GM18907 (cell line): ENCODE measurements around the gene NYAP1.
"Not testable (repeated sequence)": the region's sequence is repeated elsewhere in the genome, so short reads cannot be mapped to it uniquely, and the experiment has no call there.

Experiments used
- ATAC-seq: cut with Tn5 transposase; IDR thresholded peaks from one replicate; pipeline ENCODE4 v1.9.1; 2021; ENCODE audit warnings: mild to moderate bottlenecking, moderate library complexity; ENCODE audit not compliant: unreplicated experiment

The NYAP1 gene

DNA sequence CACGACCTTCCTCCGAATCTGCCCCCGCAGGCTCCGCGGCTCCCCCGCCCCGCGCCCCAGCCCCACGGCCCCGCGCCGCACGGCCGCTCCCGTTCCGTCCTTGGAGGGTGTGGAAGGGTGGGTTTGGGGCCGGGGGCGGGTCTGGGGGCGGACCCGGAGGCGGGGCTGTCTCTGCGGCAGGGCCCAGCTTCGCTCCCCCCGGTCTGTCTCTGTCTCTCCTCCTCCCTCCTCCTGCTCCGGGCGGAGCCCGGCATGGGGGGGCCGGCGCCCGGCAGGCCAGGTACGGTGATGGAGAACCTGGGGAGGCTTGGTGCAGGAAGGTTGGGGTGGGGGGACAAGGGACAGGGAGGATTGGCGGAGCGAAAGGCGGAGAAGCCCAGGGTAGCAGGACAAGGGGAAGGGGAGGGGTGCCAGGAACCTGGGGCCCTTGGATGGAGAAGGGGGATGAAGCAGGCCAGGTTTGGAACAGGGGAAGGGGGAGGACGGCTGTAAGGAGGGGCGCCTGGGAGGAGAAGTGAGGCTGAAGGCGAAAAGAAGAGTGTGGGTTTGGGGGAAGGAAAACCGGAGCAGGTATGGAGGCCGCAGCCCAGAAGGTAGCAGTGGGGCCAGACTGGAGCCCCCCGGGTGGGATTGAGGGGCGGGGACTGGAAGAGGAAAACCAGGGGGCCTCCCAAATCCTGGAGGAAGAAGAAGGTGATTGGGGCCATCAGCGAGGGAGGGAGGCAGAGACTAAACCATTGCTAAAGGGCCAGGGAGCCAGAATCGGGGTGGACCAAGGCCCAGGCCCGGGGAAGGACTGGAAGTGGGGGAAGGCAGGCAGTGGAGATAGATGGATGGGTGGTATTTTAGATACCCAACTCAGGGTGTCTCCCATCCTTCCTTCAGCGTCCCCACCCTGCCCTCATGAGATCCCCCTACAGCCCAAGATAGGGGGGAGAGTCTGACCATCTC lies at the start of gene NYAP1:
Gene NYAP1, plus strand, starts transcription at position 206 of the 951 bp plus-strand sequence. CDS start 1,385 bp downstream, outside the sequence.
- ATAC-seq, result no peak

DNA sequence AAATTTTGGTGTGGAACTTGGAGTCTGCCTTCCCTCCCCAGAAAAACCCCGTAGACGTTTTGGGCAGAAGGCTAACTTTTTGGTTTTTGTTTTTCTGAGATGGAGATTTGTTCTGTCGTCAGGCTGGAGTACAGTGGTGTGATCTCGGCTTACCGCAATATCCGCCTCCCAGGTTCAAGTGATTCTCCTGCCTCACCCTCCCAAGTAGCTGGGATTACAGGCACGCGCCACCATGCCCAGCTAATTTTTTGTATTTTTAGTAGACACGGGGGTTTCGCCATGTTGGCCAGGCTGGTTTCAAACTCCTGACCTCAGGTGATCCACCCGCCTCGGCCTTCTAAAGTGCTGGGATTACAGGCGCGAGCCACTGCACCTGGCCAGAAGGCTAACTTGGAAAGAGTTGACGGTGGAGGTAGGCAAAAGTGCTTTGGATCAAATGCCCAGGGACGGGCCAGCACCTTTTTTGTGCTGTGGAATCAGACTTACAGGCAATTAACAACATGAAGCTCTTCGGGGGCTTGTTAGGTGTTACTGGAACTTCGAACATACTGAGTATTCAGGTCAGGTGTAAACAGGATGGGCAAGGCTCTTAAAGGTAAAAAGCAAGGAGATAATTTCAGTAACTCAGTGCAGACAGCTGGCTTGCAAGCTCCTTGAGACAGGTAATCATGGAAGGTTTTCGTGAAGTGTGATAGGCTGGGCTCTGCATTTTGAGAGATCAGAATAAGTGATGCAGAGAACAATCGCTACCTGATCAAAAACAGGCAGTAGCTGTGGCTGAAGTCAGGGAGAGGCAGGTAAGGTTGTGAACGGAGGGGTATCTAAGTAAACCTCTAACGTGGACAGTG lies 49.2 kb upstream of the NYAP1 start:
- no peak for ATAC-seq

DNA sequence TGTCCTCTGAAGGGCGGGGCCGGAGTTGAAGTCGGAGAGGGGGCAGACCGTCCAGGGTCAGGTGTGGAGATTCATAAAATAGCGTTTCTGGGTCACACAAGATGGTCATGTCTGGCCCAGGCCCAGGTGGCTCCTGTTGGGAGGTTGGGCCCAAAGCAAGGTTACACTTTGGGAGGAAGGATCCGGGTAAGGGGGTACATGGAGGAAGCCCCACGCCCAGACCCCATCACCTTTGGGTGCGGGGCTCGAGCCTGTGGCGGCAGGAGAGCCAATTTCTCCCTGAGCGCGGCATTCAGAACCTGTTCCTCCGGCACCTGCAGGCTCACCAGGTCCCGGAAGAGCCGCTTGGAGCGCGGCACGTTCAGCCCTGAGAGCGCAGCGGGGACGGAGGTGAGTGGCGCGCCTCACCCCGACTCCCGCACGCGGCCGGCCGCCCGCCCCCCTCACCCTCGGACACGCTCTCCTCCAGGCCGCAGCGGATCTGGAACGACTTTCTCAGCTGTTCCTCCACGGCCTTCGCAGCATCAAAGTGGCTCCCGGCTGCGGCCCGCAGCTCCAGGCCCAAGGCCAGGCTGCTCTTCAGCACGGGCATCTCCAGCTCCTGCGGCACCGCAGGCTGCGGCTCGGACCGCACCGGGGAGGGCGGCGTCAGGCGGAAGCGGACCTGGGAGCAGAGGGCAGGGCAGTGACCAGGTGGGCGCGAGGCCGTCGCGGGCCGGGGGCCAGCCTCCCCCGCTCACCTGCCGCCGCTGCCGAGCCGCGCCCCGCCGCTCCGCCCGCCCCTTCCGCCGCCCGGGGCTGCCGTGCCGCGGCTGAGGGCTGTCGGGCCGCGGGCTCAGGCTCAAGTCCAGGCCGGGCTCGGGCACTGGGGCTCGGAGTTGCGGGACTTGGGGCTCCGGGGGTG lies 48.1 kb upstream of the NYAP1 start:
- peak; percentile 28 for ATAC-seq

DNA sequence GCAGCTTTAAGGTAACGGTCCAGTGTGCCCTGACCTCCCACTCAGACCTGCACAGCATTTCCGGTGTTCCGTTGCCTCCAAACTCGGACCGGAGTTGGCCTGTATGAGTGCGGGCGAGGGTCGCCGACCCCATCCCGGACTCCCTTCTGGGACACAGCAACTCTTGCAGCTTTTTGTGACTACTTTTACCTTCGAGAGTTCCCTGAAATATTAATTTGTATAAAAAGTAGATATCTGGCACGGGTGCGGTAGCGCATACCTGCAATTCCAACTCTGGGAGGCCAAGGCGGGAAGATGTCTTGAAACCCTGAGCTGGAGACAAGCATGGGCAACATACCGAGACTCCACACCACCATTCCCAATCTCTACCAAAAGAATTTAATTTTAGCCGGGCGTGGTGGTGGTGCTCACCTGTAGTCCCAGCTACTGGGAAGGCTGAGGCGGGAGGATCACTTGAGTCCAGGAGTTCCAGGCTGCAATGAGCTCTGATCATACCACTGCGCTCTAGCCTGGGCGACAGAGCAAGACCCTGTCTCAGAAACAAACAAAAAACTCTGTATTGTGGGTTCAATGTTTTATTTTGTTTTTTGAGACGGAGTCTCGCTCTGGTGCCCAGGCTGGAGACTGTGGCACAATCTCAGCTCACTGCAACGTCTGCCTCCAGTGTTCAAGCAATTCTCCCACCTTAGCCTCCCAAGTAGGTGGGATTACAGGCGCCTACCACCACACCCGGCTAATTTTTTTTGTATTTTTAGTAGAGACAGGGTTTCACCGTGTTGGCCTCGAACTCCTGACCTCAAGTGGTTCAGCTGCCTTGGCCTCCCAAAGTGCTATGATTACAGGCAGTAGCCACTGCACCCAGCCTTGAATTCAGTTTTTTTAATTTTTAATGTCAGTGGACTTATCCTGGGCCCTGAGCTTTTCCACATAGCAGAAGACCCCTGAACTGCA lies 46.3 kb upstream of the NYAP1 start:
- no peak for ATAC-seq

DNA sequence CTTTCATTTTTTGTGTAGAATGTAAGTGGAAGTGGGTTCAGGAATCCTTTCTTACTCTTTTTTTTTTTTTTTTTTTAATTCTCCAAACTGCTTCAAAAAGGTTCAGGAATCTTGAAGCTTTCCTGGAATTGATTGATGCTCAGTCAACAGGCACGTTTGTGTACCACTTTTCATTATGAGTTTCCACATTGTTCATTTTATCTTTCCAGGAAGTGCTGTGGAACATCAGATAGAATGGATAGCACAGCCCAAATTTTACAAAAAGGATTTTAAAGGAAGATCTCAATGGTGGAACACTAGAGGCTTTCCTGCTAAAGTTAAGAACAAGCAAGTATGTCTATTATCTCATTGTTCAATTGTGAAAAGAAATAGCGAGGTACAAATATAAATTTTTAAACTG lies 45.6 kb upstream of the NYAP1 start:
- no peak for ATAC-seq

DNA sequence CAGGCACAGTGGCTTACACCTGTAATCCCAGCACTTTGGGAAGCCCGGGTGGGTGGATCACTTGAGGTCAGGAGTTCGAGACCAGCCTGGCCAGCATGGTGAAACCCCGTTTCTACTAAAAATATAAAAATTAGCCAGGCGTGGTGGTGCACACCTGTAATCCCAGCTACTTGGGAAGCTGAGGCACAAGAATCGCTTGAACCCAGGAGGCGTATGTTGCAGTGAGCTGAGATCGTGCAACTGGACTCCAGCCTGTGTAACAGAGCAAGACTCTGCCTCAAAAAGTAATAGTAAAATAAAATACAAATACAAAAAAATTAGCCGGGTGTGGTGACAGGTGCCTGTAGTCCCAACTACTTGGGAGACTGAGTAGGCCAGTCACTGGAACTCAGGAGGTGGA lies 45.0 kb upstream of the NYAP1 start:
- not testable (repeated sequence) for ATAC-seq

DNA sequence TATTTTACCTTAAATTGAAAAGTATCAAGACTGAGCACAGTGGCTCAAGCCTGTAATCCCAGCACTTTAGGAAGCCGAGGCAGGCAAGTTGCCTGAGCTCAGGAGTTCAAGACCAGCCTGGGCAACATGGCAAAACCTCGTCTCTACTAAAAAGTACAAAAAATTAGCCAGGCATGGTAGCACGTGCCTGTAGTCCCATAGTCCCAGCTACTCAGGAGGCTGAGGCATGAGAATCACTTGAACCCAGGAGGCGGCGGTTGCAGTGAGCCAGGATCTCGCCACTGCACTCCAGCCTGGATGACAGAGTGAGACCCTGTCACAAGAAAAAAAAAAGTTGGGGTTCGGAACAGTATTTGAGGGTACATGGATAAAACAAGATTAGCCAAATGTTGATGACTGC lies 44.5 kb upstream of the NYAP1 start:
- not testable (repeated sequence) for ATAC-seq

DNA sequence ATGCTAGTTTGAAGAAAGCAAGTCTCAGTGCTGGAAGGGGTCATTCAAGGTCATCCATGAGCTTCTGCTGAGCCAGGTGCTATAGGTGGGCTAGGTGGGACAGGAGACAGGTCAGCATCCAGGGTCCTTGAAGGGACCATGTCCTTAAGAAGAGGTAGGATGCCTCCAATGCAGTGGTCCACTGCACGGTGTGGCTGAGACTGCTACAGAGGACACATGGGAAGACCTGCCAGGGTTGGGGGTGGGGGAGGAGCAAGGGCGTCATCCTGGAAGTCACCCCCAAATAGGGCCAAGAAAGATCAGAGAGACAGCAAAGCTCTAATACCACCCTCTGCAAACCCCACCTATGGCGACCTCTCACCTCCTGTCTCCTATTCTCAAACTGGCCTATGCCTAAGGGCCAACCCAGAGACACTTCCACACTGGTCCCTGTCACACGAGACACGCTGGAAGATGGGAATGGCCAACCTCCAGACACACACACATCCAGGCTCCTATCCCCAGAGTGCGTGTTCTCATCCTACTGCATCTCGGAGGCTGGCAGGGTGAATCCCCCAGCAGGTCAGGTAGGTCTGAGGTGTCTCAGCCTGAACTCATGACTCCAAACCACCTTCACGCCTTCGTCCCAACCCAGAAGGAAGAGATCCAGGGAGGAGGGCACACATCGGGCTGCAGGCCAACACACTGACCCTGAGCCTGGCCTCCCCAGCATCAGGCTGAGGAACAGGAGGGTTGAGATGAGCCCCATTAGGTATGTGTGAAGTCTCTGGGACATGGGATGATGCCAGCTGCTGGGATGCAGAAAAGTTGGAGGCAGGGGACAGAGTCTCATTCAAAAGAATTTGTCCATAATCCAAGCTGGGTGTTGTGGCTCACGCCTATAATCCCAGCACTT lies 41.8 kb upstream of the NYAP1 start:
- no peak for ATAC-seq

DNA sequence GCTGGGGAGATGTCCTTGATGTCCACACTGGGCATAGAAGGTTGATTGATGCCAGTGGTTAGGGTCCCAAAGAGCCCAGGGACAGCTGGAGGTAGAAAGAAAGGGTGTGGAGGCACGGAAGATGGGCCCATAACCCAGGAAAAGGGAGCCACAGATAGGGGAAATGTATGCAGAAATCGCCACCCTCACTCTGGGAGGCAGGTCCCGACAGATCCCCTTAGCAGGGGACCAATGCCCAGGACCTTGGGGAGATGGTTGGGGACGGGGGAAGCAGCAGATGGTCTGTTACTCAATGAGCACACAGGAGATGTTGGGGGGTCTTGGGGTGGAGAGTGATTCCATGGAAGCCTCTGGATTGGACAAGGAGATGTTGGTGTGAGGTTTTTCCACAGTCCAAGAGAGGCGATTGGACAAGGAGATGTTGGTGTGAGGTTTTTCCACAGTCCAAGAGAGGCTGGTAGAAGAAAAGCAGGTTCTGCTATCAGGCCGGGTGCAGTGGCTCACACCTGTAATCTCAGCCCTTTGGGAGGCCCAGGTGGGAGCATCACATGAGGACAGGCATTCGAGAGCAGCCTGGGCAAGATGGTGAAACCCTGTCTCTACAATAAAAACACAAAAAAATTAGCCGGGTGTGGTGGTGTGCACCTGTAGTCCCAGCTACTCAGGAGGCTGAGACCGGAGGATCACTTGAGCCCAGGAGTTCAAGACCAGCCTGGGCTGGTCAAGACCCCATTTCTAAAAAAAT lies 40.5 kb upstream of the NYAP1 start:
- no peak for ATAC-seq

DNA sequence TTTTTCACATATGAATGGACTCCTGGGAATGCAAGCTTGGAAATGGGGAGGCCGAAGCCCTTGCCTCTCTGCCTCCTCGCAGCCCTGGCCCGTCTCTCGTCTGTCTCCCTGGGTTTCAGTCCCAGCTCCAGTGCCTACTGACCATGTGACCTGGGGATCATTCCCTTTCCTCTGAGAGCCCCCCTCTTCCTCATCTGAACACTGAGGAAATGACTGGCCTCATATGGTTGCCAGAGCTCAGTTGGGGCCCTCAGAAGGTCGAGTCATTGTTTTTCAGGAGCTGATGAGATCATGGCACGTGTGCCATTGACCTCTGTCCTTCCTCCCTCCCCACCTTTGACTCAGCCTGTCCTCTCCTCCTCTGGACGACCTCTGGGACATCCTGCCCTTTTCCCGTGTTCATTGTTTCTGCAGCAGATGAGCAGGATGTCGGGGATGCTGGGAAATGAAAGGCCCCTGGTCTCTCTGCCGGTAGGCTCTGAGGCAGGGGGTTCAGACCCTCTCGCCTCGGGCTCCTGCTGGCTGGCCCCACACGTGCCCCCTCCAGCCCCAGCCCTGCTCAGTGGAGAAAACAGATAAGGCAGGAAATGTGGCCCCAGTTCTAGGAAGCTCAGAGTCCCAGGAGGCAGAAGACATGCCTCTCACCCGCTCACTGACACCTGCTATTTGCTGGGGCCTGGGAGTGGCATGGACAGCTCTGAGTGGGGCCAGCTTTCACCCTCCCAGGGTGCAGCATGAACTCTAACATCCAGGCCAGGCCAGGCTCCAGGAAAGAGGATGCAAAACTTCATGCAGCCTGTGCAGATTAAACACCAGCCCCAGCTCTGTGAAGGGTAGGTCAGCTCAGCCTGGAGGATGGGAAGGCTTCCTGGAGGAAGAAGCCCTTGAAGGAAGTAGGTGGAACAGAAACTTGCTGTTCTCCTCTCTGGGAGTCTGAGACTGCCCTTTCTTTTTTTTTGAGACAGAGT lies 39.1 kb upstream of the NYAP1 start:
- ATAC-seq, result no peak

DNA sequence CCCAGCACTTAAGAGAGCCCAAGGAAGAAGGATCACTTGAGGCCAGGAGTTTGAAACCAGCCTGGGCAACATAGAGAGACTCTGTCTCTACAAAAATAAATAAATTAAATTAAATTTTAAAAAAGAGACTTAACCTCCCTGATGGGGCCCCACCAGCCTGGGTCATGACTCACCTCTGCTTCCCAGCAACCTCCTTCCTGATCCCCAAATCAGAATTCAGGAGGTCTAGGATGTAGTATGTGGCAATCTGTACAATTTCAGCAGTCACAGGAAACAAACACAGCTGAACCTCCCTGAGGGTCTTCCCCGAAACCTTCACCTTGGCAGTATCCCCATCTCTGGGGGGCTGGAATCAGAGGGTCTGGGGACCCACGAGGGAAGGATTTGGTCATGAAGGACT lies 37.7 kb upstream of the NYAP1 start:
- no peak for ATAC-seq

DNA sequence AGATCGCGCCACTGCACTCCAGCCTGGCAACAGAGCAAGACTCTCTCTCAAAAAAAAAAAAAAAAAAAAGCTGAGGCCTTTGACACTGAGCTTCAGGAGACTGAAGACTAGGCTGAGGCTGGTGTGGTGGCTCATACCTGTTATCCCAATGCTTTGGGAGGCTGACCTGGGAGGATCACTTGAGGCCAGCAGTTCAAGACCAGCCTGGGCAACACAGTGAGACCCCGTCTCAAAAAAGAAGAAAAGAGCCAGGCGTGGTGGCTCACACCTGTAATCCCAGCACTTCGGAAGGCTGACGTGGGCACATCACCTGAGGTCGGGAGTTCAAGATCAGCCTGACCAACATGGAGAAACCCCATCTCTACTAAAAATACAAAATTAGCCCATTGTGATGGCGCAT lies 36.4 kb upstream of the NYAP1 start:
- not testable (repeated sequence) for ATAC-seq

DNA sequence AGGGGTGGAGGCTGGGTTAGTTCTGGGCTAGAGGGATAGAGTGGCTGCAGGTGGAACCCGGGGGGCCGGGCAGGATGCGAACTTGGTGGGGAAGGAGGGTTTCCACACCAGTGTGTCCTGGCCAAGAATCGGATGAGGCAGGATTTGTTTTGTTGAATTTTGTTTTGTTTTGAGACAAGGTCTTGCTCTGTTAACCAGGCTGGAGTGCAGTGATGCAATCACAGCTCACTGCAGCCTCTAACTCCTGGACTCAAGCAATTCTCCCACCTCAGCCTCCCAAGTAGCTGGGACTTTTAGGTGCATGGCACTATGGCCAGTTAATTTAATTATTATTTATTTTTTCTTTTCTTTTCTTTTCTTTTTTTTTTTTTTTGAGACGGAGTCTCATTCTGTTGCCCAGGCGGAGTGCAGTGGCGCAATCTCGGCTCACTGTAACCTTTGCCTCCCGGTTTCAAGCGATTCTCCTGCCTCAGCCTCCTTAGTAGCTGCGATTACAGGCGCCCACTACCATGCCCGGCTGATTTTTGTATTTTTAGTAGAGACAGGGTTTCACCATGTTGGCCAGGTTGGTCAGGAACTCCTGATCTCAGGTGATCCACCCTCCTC lies 34.4 kb upstream of the NYAP1 start:
- no peak for ATAC-seq

DNA sequence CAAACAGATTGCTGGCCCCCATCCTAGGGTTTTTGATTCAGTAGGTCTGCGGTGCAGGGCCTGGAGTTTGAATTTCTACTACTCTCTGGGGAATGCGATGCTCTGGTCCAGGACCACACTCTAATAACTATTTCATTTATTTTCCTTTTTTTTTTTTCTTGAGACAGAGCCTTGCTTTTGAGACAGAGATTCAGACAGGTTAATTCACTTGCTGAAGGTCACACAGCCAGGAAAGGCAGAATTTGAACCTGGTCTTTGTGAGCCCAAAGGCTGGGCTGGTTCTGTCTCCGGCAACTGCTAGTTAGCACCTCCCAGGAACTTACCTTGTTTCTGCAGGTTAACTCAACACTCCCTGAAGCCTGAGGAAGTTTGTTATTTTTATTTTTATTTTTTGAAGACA lies 31.2 kb upstream of the NYAP1 start:
- no peak for ATAC-seq

DNA sequence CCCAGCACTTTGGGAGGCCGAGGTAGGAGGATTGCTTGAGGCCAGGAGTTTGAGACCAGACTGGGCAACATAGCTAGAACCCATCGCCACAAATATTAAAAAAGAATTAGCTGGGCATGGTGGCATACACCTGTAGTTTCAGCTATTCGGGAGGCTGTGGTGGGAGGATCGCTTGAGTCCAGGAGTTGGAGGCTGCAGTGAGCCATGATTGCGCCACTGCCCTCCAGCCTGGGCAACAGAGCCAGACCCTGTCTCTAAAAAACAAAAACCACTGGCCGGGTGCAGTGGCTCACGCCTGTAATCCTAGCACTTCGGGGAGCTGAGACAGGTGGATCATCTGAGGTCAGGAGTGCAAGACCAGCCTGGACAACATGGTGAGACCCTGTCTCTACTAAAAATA lies 29.9 kb upstream of the NYAP1 start:
- ATAC-seq, result not testable (repeated sequence)

DNA sequence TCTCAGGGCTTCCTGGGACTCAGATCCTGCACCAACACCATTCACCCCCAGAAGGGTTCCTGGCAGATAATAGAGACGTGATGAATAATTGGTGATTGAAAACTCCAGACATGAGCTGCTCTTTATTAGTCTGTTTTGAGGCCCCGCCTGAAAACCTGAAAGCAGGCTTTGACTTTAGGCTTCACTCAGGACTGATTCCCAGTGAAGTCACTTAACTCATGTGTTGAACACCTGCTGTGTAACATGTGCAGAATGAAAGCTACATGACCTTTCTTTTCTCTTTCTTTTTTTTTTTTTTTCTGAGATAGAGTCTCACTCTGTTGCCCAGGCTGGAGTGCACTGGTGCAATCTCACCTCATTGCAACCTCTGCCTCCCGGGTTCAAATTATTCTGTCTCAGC lies 28.5 kb upstream of the NYAP1 start:
- no peak for ATAC-seq
